GM21381 (cell line): Measurements from ENCODE around the gene TOMM40L.
"Not testable (repeated sequence)": the region's sequence is repeated elsewhere in the genome, so short reads cannot be mapped to it uniquely, and the experiment has no call there.

Experiments
- ATAC-seq: cut with Tn5 transposase; IDR thresholded peaks from one replicate; pipeline ENCODE4 v1.9.1; 2021; ENCODE audit warnings: mild to moderate bottlenecking, moderate library complexity; ENCODE audit not compliant: unreplicated experiment

TOMM40L gene

GRCh38 chr1:161250829-161251228 lies 25.0 kb downstream of the TOMM40L start:
- no peak for ATAC-seq

DNA sequence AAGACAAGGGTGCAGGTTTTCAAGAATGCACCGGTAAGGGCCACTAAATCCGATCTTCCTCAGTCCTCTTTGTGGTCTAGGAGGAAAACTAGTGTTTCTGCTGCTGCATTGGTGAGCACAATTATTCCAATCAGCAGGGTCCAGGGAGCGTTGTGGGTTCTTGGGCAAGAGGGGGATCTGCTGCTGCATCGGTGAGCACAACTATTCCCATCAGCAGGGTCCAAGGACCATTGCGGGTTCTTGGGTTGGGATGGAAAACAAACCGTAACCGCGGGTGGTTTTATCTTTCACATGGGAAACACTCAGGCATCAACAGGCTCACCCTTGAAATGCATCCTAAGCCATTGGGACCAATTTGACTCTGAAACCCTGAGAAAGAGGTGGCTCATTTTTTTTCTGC lies 25.7 kb downstream of the TOMM40L start:
- no peak for ATAC-seq

DNA sequence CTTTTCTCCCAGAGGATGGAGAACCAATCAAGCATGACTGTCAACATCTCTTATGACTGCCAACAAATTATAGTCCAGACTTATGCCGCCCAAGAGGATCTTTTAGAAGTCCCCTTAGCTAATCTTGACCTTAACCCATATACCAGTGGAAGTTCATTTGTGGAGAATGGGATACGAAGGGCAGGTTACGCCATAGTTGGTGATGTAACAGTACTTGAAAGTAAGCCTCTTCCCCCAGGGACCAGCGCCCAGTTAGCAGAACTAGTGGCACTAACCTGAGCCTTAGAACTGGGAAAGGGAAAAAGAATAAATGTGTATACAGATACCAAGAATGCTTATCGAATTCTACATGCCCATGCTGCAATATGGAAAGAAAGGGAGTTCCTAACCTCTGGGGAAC lies 29.4 kb downstream of the TOMM40L start:
- ATAC-seq = not testable (repeated sequence)

- not testable (repeated sequence) for ATAC-seq
These were observed 30.2 kb downstream of the TOMM40L start for GRCh38 chr1:161255955-161256520.

DNA sequence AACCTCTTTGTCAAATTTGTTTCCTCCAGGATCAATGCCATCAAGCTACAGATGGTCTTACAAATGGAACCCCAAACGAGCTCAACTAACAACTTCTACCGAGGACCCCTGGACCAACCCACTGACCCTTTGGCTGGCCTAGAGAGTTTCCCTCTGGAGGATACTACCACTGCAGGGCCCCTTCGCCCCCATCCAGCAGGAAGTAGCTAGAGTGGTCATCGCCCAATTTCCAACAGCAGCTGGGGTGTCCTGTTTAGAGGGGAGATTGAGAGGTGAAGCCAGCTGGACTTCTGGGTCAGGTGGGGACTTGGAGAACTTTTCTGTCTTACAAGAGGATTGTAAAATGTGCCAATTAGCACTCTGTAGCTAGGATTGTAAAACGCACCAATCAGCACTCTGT lies 31.2 kb downstream of the TOMM40L start:
- not testable (repeated sequence) for ATAC-seq

DNA sequence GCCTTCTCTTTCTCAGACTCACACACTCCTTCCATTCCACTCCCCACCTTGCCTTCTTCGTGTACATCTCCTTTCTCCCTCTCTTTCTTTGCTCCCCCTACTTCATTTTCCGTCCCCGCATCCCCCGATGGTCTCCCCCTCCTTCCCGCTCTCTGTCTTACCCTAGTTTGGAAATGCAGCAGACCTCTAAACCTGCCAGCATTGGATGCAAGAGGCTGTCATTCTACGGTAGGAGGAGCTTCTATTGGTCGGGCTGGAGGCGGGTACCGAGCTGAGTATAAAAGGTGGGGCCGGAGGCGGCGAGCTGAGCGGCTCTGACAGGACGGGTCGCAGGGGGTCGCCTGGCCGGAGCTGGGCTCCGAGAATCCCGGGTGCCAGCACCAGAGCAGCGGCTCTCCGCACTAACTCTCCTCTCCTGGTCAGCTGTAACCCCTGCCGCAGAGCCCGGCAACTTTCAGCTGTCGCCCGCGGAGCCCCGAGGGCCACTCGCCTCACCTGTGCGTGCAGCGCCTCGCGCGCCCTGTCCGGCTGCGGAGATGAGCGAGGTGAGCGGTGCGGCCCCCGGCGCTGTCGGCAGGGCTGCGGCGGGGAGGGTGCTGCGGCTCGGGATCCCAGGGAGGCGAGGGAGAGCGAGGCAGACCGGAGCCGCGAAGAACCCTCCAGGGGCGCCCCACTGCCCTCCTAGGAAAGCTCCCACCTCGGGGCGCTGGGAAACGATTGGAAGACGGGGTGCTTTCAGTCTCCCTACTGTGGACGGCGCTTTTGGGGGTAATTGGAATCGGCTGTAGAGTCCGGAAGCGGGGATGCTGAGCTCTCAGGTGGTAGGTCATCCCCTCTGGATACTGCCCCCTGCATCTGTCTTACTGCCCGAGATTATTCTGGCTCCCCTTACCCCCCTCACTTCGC lies 32.8 kb downstream of the TOMM40L start, which contains the start of gene PCP4L1:
Gene PCP4L1, plus strand, starts transcription at position 307 of the 906 bp plus-strand sequence. Its CDS starts 230 bp downstream, at position 537.
- no peak for ATAC-seq

GRCh38 chr1:161259345-161259702 lies 33.5 kb downstream of the TOMM40L start:
- ATAC-seq = no peak

DNA sequence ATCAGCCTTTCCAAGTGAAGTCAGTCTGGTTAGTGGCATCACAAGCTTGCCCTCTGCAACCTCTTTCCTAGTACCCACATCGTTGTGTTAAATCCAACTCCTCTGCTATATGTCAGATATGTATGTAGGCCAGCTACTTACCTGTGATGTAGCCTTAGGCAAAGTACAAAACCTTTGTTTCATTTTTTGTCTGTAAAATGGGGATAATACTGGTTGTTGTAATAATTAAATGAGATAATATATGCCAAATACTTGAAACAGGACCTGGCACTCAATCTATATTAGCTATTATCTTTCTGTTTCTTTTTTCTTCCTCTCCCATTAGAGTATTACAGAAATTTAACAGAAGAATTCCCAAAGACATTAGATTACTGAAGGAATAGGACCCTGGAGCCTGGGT lies 33.9 kb downstream of the TOMM40L start:
- ATAC-seq = no peak

GRCh38 chr1:161260376-161261260 lies 34.8 kb downstream of the TOMM40L start:
- no peak for ATAC-seq

GRCh38 chr1:161261261-161262235 lies 35.7 kb downstream of the TOMM40L start:
- no peak for ATAC-seq

- no peak for ATAC-seq
These were observed 39.4 kb downstream of the TOMM40L start for GRCh38 chr1:161265305-161265704.

- no peak for ATAC-seq
These were observed 40.3 kb downstream of the TOMM40L start for GRCh38 chr1:161266202-161266601.

- no peak for ATAC-seq
These were observed 41.0 kb downstream of the TOMM40L start for GRCh38 chr1:161266836-161267235.

GRCh38 chr1:161267321-161267720 lies 41.5 kb downstream of the TOMM40L start:
- no peak for ATAC-seq

- ATAC-seq = no peak
These were observed 47.5 kb downstream of the TOMM40L start for GRCh38 chr1:161273402-161273801.

GRCh38 chr1:161274874-161275273 lies 49.0 kb downstream of the TOMM40L start:
- ATAC-seq = no peak
